Measurements from ENCODE around the gene ATM.

Gene ATM

GRCh38 chr11:108322666-108323065 is 99.8 kb downstream of the ATM start:
- TF ChIP-seq FOXM1 (IDR thresholded peaks at IDR 0.05; ENCODE audit: borderline replicate concordance, low read depth) (no peak), TCF12 (IDR thresholded peaks at IDR 0.05; ENCODE audit: low read depth) (no peak), ZBTB7A (IDR thresholded peaks at IDR 0.05; ENCODE audit: low read depth) (no peak), REST (IDR thresholded peaks at IDR 0.05; ENCODE audit: low read depth) (no peak), TEAD4 (IDR thresholded peaks at IDR 0.05) (no peak), TAF1 (IDR thresholded peaks at IDR 0.05; ENCODE audit: low read depth) (no peak), USF1 (IDR thresholded peaks at IDR 0.05) (no peak), MAX (IDR thresholded peaks at IDR 0.05) (no peak), NFIC (IDR thresholded peaks at IDR 0.05) (no peak), CEBPB (IDR thresholded peaks at IDR 0.05) (no peak), YY1 (IDR thresholded peaks at IDR 0.05; ENCODE audit: low read depth) (no peak), RAD21 (IDR thresholded peaks at IDR 0.05; ENCODE audit: low read depth) (no peak), EGR1 (IDR thresholded peaks at IDR 0.05) (no peak), CREB1 (IDR thresholded peaks at IDR 0.05; ENCODE audit: low read depth) (no peak)

- TF ChIP-seq ZBTB7A (IDR thresholded peaks at IDR 0.05; ENCODE audit: low read depth) (no peak), CREB1 (IDR thresholded peaks at IDR 0.05; ENCODE audit: low read depth) (no peak), EP300 (IDR thresholded peaks at IDR 0.05; ENCODE audit: borderline replicate concordance) (no peak), FOXM1 (IDR thresholded peaks at IDR 0.05; ENCODE audit: borderline replicate concordance, low read depth) (no peak), MAX (IDR thresholded peaks at IDR 0.05) (no peak)
Measured at GRCh38 chr11:108324587-108324986, 101.7 kb downstream of the ATM start.

- TF ChIP-seq MAX (IDR thresholded peaks at IDR 0.05) (no peak), ZBTB7A (IDR thresholded peaks at IDR 0.05; ENCODE audit: low read depth) (no peak), CREB1 (IDR thresholded peaks at IDR 0.05; ENCODE audit: low read depth) (no peak), REST (IDR thresholded peaks at IDR 0.05; ENCODE audit: low read depth) (no peak), EGR1 (IDR thresholded peaks at IDR 0.05) (no peak), FOXM1 (IDR thresholded peaks at IDR 0.05; ENCODE audit: borderline replicate concordance, low read depth) (no peak), EP300 (IDR thresholded peaks at IDR 0.05; ENCODE audit: borderline replicate concordance) (no peak), NFIC (IDR thresholded peaks at IDR 0.05) (no peak), TCF12 (IDR thresholded peaks at IDR 0.05; ENCODE audit: low read depth) (no peak), CEBPB (IDR thresholded peaks at IDR 0.05) (no peak)
Measured at GRCh38 chr11:108333403-108333899, 110.6 kb downstream of the ATM start.

- TF ChIP-seq USF1 (IDR thresholded peaks at IDR 0.05) = no peak
- no peak for TF ChIP-seq TAF1 (IDR thresholded peaks at IDR 0.05; ENCODE audit: low read depth)
- TF ChIP-seq FOXM1 (IDR thresholded peaks at IDR 0.05; ENCODE audit: borderline replicate concordance, low read depth) = no peak
- TF ChIP-seq CREB1 (IDR thresholded peaks at IDR 0.05; ENCODE audit: low read depth) = no peak
- no peak for TF ChIP-seq EGR1 (IDR thresholded peaks at IDR 0.05)
- no peak for TF ChIP-seq RAD21 (IDR thresholded peaks at IDR 0.05; ENCODE audit: low read depth)
- no peak for TF ChIP-seq TEAD4 (IDR thresholded peaks at IDR 0.05)
- TF ChIP-seq NFIC (IDR thresholded peaks at IDR 0.05) = no peak
- no peak for TF ChIP-seq YY1 (IDR thresholded peaks at IDR 0.05; ENCODE audit: low read depth)
- no peak for TF ChIP-seq MAX (IDR thresholded peaks at IDR 0.05)
- no peak for TF ChIP-seq EP300 (IDR thresholded peaks at IDR 0.05; ENCODE audit: borderline replicate concordance)
- TF ChIP-seq CEBPB (IDR thresholded peaks at IDR 0.05) = no peak
- TF ChIP-seq REST (IDR thresholded peaks at IDR 0.05; ENCODE audit: low read depth) = no peak
- TF ChIP-seq TCF12 (IDR thresholded peaks at IDR 0.05; ENCODE audit: low read depth) = no peak
- TF ChIP-seq ZBTB7A (IDR thresholded peaks at IDR 0.05; ENCODE audit: low read depth) = no peak
Measured at GRCh38 chr11:108338750-108339149, 115.9 kb downstream of the ATM start.

Data from Ishikawa (cell line).